Measurements from ENCODE around the gene PRSS36.
"Not testable (repeated sequence)": the region's sequence is repeated elsewhere in the genome, so short reads cannot be mapped to it uniquely, and the experiment has no call there.

PRSS36 gene

DNA sequence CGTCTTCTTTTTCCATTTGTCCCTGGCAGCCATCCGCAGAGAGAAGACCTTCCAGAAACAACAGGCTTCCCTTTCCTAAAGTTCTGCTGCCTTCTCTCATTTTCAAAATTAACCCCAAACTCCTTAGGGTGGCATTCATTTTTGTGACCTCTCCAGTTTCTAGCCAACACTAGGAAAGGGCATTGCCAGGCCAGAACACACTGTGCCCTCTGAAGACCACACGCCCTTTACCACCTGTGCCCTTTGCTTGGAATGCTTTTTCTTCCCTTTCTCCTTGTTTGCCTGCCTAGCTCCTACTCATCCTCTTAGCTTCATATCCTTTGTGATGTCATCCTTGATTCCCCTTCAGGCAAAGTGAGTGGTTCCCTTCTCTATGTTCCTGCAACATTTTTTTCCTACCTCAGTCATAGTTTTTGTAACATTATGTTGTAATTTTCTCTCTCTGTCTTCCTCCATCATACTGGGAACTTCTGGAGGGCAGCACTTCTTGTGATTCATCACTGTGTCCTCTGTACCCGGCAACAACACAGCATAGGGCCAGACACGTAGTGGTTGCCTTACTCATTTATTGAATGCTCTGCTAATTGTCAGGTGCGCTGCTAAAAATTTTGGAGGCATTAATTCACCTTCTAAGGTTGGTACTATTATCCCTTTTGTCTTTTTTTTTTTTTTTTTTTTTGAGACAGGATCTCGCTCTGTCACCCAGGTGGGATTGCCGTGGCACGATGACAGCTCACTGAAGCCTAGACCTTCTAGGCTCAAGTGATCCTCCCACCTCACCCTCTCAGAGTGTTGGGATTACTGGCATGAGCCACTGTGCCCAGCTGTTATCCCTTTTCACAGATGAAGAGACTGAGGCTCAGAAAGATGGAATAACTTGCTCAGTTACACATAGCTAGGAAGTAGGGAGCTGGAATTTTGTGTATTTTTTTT, 31.4 kb downstream of the PRSS36 start:
- DNase-seq = no peak

DNA sequence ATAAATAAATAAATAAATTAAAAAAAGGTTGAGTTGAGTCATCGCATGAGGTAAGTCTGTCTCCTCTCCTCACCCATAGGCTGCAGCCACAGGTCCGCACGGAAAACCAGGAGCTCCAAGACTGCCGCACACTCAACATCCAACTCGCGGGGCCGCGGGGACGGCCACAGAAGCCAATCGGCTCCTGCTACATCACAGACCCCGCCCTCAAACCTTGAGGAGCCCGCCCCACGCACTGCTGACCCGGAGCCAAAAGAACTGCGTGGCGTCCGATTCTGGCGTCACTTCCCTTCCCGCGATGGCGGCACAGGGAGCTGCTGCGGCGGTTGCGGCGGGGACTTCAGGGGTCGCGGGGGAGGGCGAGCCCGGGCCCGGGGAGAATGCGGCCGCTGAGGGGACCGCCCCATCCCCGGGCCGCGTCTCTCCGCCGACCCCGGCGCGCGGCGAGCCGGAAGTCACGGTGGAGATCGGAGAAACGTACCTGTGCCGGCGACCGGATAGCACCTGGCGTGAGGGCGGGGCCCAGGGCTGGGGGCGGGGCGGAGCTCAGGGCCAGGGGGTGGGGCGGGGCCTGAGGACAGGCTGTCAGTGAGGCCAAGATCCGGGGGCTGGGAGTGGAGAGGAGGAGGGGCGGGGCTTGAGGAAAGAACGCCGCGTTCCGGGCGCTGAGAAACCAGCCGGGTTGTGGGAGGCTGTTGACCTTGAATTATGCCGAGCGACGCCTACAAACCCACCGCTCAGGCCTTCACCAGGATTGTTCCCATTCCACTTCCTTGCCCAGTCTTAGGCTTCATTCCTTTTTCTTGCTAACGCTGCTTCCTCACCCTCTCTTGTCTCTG, 32.3 kb downstream of the PRSS36 start, which contains the start of gene KAT8:
KAT8 (plus strand) TSS at position 281 of the 839 bp plus-strand sequence; CDS start at position 299, 18 bp downstream.
- peak; percentile 99 for DNase-seq

DNA sequence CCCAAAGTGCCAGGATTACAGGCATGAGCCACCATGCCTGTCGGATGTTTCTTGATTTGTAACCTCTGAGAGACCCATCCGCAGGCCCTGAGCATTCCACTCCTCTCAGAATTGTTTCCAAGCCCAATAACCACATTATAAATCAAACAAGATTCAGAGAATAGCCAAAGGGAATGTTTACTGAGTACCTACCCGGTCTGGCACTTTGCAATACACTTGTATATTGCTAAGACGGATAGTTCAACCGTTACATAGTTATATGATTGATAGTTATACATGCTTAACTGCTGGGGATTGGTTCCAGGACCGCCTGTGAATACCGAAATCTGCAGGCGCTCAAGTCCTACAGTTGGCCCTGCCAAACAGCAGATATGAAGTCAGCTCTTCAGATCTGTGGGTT, 35.4 kb downstream of the PRSS36 start:
- DNase-seq = no peak

DNA sequence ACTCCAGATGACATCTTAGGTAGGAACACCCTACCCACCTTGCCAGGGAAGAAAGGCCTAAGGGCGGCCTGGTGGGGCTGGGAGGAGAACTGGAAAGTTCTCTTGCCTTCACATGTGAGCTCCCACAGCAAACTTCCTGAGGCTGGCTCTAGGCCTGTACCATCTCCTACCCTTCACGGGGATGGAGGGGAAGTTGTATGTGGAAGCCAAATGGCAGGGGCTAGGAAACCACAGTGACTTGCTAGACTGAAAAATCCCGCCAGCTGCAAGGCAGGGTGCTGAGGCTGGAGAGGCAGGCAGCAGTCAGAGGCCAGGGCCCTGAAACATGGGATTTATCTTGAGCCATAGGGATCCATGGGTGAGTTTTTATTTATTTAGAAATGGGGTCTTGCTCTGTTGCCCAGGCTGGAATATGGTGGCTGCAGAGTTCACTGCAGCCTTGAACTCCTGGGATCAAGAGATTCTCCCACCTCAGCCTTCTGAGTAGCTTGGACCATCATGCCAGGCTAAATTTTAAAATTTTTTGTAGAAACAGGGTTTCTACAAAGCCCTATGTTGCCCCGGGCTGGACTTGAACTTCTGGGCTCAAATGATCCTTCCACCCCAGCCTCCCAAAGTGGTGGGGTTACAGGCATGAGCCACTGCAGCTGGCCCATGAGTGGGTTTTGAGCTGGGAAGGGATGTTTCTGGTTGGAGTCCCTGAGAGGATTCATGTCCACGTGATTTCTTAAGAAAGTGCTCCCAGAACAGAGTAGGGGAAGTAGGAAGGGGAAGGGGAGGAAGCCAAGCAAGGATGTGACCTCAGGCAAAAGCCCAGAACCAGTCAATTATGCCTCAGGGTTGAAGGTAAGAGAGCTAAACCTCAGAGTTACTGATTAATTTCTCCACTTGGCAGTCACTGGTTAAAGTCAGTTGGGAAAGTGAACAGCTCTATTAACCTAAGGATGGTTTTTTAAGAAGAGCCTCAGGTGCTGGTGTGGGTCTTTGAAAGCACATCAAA, 36.4 kb downstream of the PRSS36 start:
- no peak for DNase-seq

DNA sequence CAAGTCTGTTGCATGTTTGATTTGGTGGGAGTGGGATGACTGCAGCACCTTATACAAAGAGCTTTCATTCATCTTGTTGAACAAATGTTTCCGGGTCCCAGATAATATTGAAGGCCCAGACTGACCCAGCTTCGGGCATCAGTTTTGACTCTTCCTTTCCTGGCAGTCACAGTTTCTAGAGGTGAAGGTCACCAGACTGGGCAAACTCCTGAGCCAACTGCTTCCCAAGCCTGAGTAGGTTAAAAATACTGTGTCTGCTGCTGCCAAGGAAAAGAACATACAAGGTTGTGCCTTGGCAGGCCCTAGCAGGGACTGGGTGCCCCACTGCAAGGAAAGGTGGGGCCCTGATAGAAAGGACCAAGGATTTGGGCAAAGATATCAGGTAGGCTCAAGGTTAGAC, 37.2 kb downstream of the PRSS36 start:
- DNase-seq = no peak

DNA sequence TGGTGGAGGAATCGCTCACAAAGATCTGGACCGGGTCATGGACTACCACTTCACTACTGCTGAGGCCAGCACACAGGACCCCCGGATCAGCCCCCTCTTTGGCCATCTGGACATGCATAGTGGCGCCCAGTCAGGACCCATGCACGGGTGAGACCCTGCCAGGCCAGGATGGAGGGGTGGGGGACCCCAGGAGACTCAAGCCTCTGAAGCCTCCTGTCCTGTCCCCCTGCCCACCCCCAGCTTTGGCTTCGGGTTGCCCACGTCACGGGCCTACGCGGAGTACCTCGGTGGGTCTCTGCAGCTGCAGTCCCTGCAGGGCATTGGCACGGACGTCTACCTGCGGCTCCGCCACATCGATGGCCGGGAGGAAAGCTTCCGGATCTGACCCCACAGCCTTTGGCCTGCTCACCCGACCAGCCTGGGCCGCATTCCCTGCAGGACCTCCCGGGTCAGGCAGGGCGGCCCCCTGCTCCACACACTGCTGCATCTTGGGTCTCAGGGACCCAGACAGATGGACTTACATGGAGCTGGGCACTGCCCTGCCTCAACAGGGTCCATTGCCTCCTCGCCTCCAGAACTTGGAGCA, 37.9 kb downstream of the PRSS36 start:
- DNase-seq = no peak

DNA sequence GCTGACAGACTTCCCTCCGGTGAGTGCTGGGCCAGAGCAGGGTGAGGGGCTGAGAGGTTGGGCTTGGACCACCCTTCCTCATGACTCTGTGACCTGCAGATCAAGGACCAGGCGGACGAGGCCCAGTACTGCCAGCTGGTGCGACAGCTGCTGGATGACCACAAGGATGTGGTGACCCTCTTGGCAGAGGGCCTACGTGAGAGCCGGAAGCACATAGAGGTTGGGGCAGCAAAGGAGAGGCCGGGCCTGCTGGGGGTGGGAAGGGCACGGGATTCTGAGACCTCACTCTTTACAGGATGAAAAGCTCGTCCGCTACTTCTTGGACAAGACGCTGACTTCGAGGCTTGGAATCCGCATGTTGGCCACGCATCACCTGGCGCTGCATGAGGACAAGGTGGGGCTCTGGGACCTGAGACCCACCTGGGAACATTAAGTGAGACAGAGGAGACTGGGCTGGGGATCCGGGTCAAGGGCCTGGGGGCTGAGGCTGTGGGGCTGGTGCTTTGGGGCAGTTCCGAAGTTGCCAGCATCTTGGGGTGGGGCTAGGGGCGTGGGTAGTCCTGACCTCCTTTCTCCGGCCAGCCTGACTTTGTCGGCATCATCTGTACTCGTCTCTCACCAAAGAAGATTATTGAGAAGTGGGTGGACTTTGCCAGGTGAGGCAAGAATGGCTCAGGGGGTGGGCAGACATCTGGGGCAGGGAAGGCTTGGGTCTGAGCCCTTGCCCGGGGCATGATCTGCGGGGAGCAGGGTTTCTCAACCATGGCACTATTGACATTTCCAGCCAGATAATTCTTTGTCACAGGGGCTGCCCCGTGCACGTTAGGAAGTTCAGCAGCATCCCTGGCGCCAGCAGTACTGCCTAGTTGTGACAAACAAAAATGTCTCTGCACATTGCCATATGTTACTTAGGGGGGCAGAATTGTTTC, 39.5 kb downstream of the PRSS36 start:
- no peak for DNase-seq

DNA sequence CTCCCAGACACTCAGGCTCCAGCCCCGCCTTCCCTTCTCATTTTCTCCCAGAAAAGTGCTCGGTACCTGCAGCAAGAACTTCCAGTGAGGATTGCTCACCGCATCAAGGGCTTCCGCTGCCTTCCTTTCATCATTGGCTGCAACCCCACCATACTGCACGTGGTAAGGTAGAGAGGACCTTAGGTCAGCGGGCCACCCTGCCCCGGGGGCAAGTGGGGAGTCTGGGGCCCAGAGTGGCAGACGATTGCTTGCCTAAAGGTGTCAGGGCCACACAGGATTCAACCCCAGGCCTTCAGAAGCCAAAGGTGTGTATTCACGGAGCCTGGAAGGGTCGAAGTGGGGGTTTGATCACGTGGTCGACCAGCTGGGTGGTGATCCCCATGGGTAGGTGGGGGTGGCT, 40.2 kb downstream of the PRSS36 start:
- DNase-seq = no peak

DNA sequence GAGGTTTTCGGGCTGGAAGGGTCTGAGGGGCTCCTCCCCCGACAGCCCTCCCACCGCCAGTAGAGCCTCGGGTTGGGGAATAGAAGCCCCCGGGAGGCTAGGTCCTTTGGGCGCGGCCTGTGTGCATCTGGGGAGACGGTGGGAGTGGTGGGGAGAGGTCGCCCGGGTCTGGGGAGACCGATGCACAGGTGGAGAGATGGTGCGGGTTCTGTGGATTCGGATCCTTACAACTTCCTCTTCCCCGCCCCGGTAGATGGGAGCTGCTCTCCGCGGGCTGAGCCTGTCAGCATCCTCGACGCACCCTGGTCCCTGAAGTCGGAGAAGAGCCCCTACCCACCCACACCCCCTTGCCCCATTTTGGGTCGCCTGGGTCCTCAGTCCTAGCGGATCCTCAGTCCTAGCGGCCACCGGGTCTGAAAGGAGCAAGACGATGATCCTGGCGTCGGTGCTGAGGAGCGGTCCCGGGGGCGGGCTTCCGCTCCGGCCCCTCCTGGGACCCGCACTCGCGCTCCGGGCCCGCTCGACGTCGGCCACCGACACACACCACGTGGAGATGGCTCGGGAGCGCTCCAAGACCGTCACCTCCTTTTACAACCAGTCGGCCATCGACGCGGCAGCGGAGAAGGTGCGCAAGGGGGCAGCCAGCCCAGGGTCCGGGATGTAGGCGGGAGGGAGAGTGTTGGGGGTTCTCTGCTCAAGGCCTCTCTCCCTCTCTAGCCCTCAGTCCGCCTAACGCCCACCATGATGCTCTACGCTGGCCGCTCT, 40.9 kb downstream of the PRSS36 start:
- no peak for DNase-seq

DNA sequence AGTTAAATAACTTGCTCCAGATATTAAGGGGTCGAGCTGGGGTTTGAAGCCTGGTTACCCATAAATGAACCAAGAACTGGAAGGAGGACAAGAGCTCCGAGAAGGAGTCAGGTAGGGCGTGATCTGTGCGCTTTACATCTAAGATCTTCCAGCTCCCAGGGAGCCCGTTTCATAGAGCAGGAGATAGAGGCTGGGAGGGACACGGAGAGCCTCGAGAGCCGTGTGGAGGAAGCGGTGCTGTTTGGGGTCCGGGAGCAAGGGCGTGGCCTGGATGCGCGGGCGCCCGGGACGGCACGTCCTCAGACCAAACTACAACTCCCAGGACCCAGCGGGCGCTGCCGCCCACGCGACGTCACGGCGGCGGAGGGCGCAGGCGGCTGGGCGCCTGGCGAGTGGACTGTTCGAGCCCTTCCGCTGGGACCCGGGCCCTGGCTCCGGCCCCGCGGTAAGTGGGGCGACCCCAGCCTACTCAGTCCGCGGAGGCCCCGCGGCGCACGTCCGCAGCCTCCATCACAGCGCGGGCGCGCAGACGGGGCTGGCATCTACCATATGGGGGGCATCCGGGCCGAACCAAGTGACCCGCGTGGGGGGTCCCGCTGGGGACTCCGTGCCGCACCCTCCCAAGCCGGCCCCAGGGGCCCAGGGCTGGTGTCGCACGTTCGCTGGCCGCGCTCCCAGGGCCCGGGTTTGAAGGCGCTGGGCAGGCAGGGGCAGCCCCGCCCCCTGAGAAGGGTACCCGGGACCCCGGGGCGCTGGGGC, 41.7 kb downstream of the PRSS36 start, which contains the start of gene BCKDK:
BCKDK (plus strand) TSS at position 352 of the 759 bp plus-strand sequence. CDS start 838 bp downstream, outside the sequence.
- peak; percentile 51 to 76 for DNase-seq

DNA sequence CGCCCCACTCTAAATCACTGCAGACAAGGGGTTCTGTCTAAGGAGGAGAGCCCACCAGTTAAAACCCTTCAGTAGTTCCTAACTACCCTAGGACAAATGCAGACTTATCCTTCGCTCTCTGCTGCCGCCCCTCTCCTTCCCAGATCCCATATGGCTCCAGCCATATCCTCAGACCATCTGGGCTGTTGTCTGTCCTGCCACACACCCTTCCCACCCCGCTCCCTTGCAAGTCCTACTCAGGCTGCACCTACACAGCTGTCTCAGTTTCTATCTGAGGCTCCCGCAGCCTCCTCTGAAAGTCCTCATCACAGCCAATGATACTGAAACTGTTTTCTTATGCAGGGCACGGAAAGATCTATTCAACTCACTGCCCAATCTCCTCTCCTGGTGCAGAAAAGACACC, 42.4 kb downstream of the PRSS36 start:
- no peak for DNase-seq

DNA sequence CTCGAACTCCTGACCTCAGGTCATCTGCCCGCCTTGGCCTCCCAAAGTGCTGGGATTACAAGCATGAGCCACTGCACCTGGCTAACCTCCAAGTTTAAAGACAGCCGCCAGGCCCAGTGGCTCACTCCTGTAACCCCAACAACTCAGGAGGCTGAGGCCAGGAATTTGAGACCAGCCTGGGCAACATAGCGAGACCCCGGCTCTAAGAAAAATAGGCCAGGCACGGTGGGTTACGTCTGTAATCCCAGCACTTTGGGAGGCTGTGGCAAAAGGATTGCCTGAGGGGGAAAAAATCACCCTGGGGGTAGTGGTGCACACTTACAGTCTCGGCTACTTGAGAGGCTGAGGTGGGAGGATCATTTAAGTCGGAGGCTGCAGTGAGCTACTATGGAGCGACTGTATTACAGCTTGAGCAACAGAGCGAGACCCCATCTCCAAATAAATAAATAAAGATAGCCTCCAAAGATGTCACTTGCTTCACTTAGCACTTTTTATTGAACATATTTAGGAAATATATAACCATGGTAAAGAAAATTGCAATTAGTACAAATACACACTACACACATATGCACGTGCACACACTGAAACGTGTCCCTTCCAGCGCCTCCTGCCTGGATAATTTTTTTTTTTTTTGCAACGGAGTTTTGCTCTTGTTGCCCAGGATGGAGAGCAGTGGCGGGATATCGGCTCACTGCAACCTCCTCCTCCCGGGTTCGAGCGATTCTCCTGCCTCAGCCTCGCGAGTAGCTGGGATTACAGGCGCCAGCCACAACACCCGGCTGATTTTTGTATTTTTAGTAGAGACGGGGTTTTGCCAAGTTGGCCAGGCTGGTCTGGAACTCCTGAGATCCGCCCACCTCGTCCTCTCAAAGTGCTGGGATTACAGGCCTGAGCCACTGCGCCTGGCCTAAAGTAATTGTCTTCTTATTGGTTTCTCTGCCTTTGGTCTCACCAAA, 43.1 kb downstream of the PRSS36 start:
- no peak for DNase-seq

DNA sequence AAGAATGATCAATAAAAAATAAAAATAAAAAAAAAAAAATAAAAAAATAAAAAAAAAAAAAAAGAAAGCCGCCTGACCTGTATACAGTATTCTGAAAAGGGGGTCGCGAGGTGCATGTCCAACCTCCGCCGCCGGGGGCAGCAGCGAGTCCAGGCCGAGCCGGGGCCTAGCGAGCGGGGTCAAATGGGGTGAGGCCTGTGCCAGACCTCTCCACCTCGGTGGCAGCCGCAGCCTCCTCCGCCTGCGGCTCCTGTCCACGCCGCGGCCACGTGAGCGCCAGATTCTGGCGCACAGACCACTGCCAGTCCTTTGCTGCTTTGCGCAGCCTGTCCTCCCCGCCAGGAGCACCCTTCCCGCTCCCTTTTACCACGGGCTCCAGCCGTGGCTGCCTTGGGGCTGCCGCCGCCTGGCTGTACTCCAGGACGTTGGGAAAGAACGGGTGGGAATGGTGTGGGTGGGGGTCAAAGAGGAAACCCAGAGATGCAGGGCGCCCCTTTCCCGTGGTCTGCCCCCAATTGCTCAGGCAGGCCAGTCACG, 44.1 kb downstream of the PRSS36 start:
- no peak for DNase-seq

DNA sequence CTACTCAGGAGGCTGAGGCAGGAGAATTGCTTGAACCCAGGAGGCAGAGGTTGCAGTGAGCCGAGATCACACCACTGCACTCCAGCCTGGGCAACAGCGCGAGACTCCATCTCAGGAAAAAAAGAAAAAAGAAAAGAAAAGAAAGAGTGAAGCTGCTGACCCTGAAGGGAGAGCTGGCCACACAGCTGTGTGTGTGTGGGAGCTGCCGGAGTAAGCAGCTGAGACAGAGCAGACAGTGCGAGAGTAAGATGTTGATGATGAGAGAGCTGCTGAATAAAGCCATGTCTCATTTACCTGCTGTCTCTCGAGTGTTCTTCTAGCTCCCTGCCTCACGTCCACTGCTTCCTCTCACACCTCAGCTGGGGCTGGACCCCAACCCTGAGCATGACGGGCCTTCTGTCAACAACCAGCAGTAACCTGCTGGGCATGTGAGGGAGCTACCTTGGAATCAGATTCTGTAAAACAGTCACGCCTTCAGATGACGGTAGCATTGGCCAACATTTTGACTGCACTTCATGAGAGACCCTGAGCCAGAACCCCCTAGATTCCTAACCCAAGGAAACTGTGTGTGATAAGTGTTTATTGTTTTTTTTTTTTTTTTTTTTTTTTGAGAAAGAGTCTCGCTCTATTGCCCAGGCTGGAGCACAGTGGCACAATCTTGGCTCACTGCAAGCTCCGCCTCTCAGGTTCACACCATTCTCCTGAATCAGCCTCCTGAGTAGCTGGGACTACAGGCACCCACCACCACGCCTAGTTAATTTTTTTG, 48.8 kb downstream of the PRSS36 start:
- DNase-seq = not testable (repeated sequence)

DNA sequence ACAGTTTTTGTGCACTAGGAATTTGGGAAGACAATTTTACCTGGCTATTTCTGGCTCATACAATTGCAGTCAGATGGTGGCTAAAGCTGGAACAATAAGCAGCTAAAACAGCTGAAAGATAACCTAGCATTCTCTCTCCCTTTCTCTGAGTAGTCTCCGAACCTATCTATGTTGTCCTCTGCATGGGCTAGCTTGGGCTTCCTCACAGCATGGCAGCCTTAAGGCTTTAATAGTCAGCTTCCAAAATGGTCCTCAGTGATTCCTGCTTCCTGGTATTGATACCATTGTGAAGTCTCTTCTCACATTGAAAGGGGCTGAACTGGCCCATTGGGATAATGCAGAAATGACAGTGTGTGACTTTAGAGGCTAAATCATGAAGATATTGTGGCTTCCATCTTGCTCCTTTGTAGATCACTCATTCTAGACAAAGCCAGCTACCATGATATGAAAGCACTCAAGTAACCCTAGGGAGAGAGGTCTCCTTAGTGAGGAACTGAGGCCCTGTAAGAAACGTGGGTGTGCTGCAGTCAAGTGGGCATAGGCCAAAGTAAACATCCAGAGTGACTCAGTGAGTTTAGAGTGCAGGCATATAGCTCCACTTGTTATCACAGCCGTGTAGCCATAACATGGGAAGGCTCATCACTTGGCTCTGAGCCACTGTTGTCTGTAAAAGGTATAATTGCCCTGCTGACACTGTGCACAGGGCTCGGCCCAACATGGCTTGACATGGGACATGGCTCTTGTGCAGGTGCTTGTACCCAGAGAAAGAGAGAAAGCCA, 49.8 kb downstream of the PRSS36 start:
- no peak for DNase-seq

Measured in NCI-H1930 (cell line).